H1 (cell line): ENCODE data around the gene VIPR1. TPM values are rescaled to one million over a fixed set of nuclear protein-coding genes. Genes with fewer than 3 reads are reported as not detected.

ENCODE experiments used
- CTCF ChIA-PET: fragments of 300-600 bp; sonication (Branson Sonifier 250); formaldehyde crosslinking; loops from one replicate; lab custom pipeline; 2021; ENCODE audit not compliant: partially characterized antibody; lab: Charles Lee
- POLR2A ChIA-PET: fragments of 300-600 bp; sonication (Branson Sonifier 250); formaldehyde crosslinking; loops from one replicate; lab custom pipeline; 2021; ENCODE audit warnings: inconsistent platforms; ENCODE audit not compliant: partially characterized antibody; lab: Charles Lee
- DNase-seq, 2 experiments: peaks; one replicate each; pipeline versions ENCODE4 v3.0.0 to v3.0.0-alpha.2; 2010 to 2022; ENCODE audit warnings: low spot score in 2 of 2, low read depth in 1 of 2, mixed read lengths in 1 of 2
- FAIRE-seq: peaks from 2 replicates; lab custom pipeline; 2011; peaks lifted over from hg19 to GRCh38; lab: Jason Lieb, UNC
- H2AFZ ChIP-seq: 2 replicates; pipeline ENCODE4 v1.8.1; 2012; ENCODE audit warnings: low read length, inconsistent platforms
- H2AK5ac ChIP-seq: 2 replicates; pipeline ENCODE4 v1.6.1; 2013; ENCODE audit warnings: low read depth, low read length
- H2BK120ac ChIP-seq: replicated peaks from 2 replicates; pipeline ENCODE3; 2013; ENCODE audit warnings: low read depth, low read length, inconsistent platforms
- H2BK12ac ChIP-seq: 2 replicates; pipeline ENCODE4 v1.6.1; 2013; ENCODE audit warnings: low read depth, low read length
- H2BK15ac ChIP-seq: 2 replicates; pipeline ENCODE4 v1.6.1; 2013; ENCODE audit warnings: low read length
- H2BK20ac ChIP-seq: 2 replicates; pipeline ENCODE4 v1.6.1; 2013; ENCODE audit warnings: low read length
- H2BK5ac ChIP-seq: 2 replicates; pipeline ENCODE4 v1.6.1; 2013; ENCODE audit warnings: low read depth, low read length
- H3K14ac ChIP-seq: 2 replicates; pipeline ENCODE4 v1.6.1; 2013; ENCODE audit warnings: inconsistent platforms; ENCODE audit not compliant: insufficient read length
- H3K18ac ChIP-seq: 2 replicates; pipeline ENCODE4 v1.6.1; 2013; ENCODE audit warnings: low read length; ENCODE audit errors: extremely low read depth
- H3K23ac ChIP-seq: 2 replicates; pipeline ENCODE4 v1.6.1; 2013; ENCODE audit warnings: inconsistent platforms; ENCODE audit not compliant: insufficient read length
- H3K23me2 ChIP-seq: 2 replicates; pipeline ENCODE4 v1.6.1; 2013; ENCODE audit warnings: low read depth, low read length
- H3K27ac ChIP-seq: 2 replicates; pipeline ENCODE4 v1.6.1; 2011; ENCODE audit warnings: low read depth, low read length, inconsistent platforms
- H3K27me3 ChIP-seq, 4 experiments: replicated peaks in 1 of 4; 1 replicate in 1 of 4; 2 replicates in 3 of 4; pipeline versions ENCODE4 v1.6.1 to v1.8.1; 2011 to 2013; ENCODE audit warnings: low read length in 3 of 4, mild to moderate bottlenecking in 3 of 4, inconsistent platforms in 2 of 4, mixed read lengths in 2 of 4, moderate library complexity in 1 of 4; ENCODE audit not compliant: control insufficient read depth in 3 of 4, insufficient read depth in 3 of 4; ENCODE audit errors: extremely low read depth in 1 of 4
- H3K36me3 ChIP-seq, 4 experiments: 2 replicates each; pipeline versions ENCODE4 v1.6.1 to v1.8.1; 2011 to 2013; ENCODE audit warnings: mild to moderate bottlenecking in 4 of 4, low read length in 3 of 4, moderate library complexity in 2 of 4, control low read depth in 1 of 4, inconsistent platforms in 1 of 4; ENCODE audit not compliant: insufficient read depth in 4 of 4, control insufficient read depth in 2 of 4
- H3K4ac ChIP-seq: replicated peaks from 2 replicates; pipeline ENCODE3; 2013; ENCODE audit warnings: low read length, low read depth, mixed read lengths, inconsistent platforms; ENCODE audit not compliant: insufficient read length
- H3K4me1 ChIP-seq, 4 experiments: replicated peaks in 1 of 4; 1 replicate in 1 of 4; 2 replicates in 3 of 4; pipeline versions ENCODE4 v1.6.1 to v1.8.1; 2011 to 2013; ENCODE audit warnings: low read length in 3 of 4, inconsistent platforms in 2 of 4, mixed read lengths in 1 of 4; ENCODE audit not compliant: insufficient read depth in 4 of 4, control insufficient read depth in 3 of 4
- H3K4me2 ChIP-seq, 2 experiments: 2 replicates each; pipeline versions ENCODE4 v1.6.1 to v1.8.1; 2011 to 2013; ENCODE audit warnings: low read depth in 2 of 2, low read length in 2 of 2, control low read depth in 1 of 2, inconsistent platforms in 1 of 2, mild to moderate bottlenecking in 1 of 2; ENCODE audit not compliant: insufficient read depth in 1 of 2
- H3K4me3 ChIP-seq, 4 experiments: fragments of 200-600, 300-600 bp in 1 of 4; sonication (generic), shearing (Covaris generic), sonication (Bioruptor Twin) in 1 of 4; 2 replicates each; pipeline versions ENCODE4 v1.5.1 to v1.8.1; 2011 to 2016; ENCODE audit warnings: low read length in 4 of 4, low read depth in 3 of 4, control low read depth in 2 of 4, inconsistent platforms in 2 of 4, mild to moderate bottlenecking in 2 of 4, mixed read lengths in 1 of 4, moderate library complexity in 1 of 4; ENCODE audit not compliant: insufficient read depth in 2 of 4; ENCODE audit errors: extremely low read depth in 1 of 4
- H3K56ac ChIP-seq: replicated peaks from 2 replicates; pipeline ENCODE3; 2013; ENCODE audit warnings: low read depth, mild to moderate bottlenecking, mixed read lengths, low read length, inconsistent platforms; ENCODE audit not compliant: insufficient read length
- H3K79me1 ChIP-seq: 2 replicates; pipeline ENCODE4 v1.6.1; 2013; ENCODE audit warnings: low read depth, low read length, control low read depth
- H3K79me2 ChIP-seq, 2 experiments: 2 replicates each; pipeline versions ENCODE4 v1.6.1 to v1.8.1; 2012 to 2013; ENCODE audit warnings: low read length in 2 of 2, mild to moderate bottlenecking in 2 of 2, inconsistent platforms in 1 of 2; ENCODE audit not compliant: insufficient read depth in 2 of 2, control insufficient read depth in 1 of 2
- H3K9ac ChIP-seq, 4 experiments: replicated peaks in 1 of 4; 1 replicate in 1 of 4; 2 replicates in 3 of 4; pipeline versions ENCODE4 v1.6.1 to v1.8.1; 2011 to 2013; ENCODE audit warnings: low read depth in 3 of 4, low read length in 3 of 4, control low read depth in 2 of 4, mild to moderate bottlenecking in 2 of 4, moderate library complexity in 2 of 4, inconsistent platforms in 1 of 4; ENCODE audit errors: extremely low read depth in 1 of 4
- H3K9me3 ChIP-seq, 2 experiments: 2 replicates each; pipeline versions ENCODE4 v1.6.1 to v1.8.1; 2012 to 2013; ENCODE audit warnings: mild to moderate bottlenecking in 2 of 2, moderate library complexity in 2 of 2, control low read depth in 1 of 2, inconsistent platforms in 1 of 2, low read depth in 1 of 2, low read length in 1 of 2, mixed read lengths in 1 of 2; ENCODE audit not compliant: insufficient read depth in 2 of 2
- H4K20me1 ChIP-seq, 2 experiments: replicated peaks in 1 of 2; 2 replicates each; pipeline versions ENCODE3 to v1.8.1; 2011 to 2013; ENCODE audit warnings: inconsistent platforms in 2 of 2, low read length in 2 of 2, mild to moderate bottlenecking in 1 of 2; ENCODE audit not compliant: insufficient read depth in 2 of 2, control insufficient read depth in 1 of 2
- H4K5ac ChIP-seq: 2 replicates; pipeline ENCODE4 v1.6.1; 2013; ENCODE audit warnings: low read length, low read depth, mixed read lengths, inconsistent platforms; ENCODE audit not compliant: insufficient read length
- H4K8ac ChIP-seq: 2 replicates; pipeline ENCODE4 v1.8.0; 2013; ENCODE audit warnings: mild to moderate bottlenecking, moderate library complexity, low read length, inconsistent platforms; ENCODE audit not compliant: insufficient read depth; ENCODE audit errors: extremely low read depth
- H4K91ac ChIP-seq: replicated peaks from 2 replicates; pipeline ENCODE3; 2013; ENCODE audit warnings: low read length, mixed read lengths, inconsistent platforms; ENCODE audit not compliant: insufficient read length
- CREB1 ChIP-seq: IDR thresholded peaks from 2 replicates; pipeline ENCODE4 v1.6.1; 2012; ENCODE audit warnings: inconsistent platforms
- EZH2 ChIP-seq: fragments of 200-600 bp; sonication (generic); IDR thresholded peaks from 2 replicates; pipeline ENCODE4 v1.7.1; 2012; ENCODE audit warnings: low read depth, mild to moderate bottlenecking, moderate library complexity, low read length, inconsistent platforms; ENCODE audit not compliant: severe bottlenecking
- GABPA ChIP-seq: IDR thresholded peaks from 2 replicates; pipeline ENCODE4 v1.6.1; 2011; ENCODE audit warnings: mild to moderate bottlenecking, low read length, moderate library complexity, borderline replicate concordance; ENCODE audit not compliant: insufficient read depth
- PHF8 ChIP-seq: fragments of 200-600 bp; sonication (generic); conservative IDR thresholded peaks from 2 replicates; pipeline ENCODE4 v1.7.1; 2012; ENCODE audit warnings: low read depth, mild to moderate bottlenecking, inconsistent platforms, low read length, moderate library complexity
- RFX5 ChIP-seq: IDR thresholded peaks from 2 replicates; pipeline ENCODE4 v1.6.1; 2011; ENCODE audit warnings: low read depth, low read length, improper control_type of control experiment, borderline replicate concordance
- SAP30 ChIP-seq: fragments of 300-600 bp; sonication (generic); IDR thresholded peaks from 2 replicates; pipeline ENCODE4 v1.7.1; 2012; ENCODE audit warnings: low read length, moderate library complexity, mild to moderate bottlenecking, inconsistent platforms; ENCODE audit not compliant: insufficient read depth, insufficient replicate concordance
- SIX5 ChIP-seq: IDR thresholded peaks from 2 replicates; pipeline ENCODE4 v1.6.1; 2011; ENCODE audit warnings: mild to moderate bottlenecking, low read depth, low read length
- TAF1 ChIP-seq: IDR thresholded peaks from 2 replicates; pipeline ENCODE4 v1.6.1; 2011; ENCODE audit warnings: mild to moderate bottlenecking, low read depth, low read length
- TAF7 ChIP-seq: optimal IDR thresholded peaks from 2 replicates; pipeline ENCODE3; 2011; ENCODE audit warnings: low read depth, mild to moderate bottlenecking, inconsistent platforms, low read length, moderate library complexity, borderline replicate concordance
- TEAD4 ChIP-seq: IDR thresholded peaks from 2 replicates; pipeline ENCODE4 v1.6.1; 2012; ENCODE audit warnings: low read depth, low read length, inconsistent platforms, mixed read lengths
- WGBS, 2 experiments: shearing (Covaris generic) in 1 of 2; methylation state at CpG; one replicate each; pipeline versions ENCODE4 v1.1.6 to v1.1.7; 2013 to 2015; ENCODE audit warnings: low lambda C conversion rate in 2 of 2, mixed read lengths in 2 of 2, inconsistent platforms in 1 of 2, low coverage in 1 of 2, missing lambda C conversion rate in 1 of 2; ENCODE audit not compliant: insufficient replicate concordance in 2 of 2, insufficient coverage in 1 of 2, insufficient read length in 1 of 2; ENCODE audit errors: extremely low coverage in 1 of 2, missing lambda C conversion rate in 1 of 2; 5-methylcytosine and 5-hydroxymethylcytosine counted together
- polyA plus RNA-seq, 7 experiments: library from polyadenylated mRNA; depleted of rRNA in 3 of 7; stranded (reverse) in 5 of 7; unstranded in 2 of 7; fragments of >200 nt in 5 of 7; fragments of 200-250 nt in 2 of 7; gene quantifications; 1 replicate in 5 of 7; 2 replicates in 1 of 7; 4 replicates in 1 of 7; pipeline versions ENCODE4 v1.2.1 to v1.2.3, GENCODE V29; 2011 to 2013; ENCODE audit warnings: missing spikeins in 2 of 7, mixed read lengths in 2 of 7
- total RNA-seq: library from RNA; stranded (reverse); fragmentation: NEBNext Ultra II Directional; extraction: Animal tissue kit (Norgen Biotek cat#: 25700); gene quantifications from 2 replicates; pipeline ENCODE4 v1.2.1, GENCODE V29; 2021

VIPR1 gene
- total and polyA plus RNA-seq, 2 of the 8 experiments (the other 6 are each of a cell fraction or from before 2014, with no cell fraction given), result 7.8 to 10.1 TPM

- FAIRE-seq, result no peak
- H3K9me3 ChIP-seq, result peaks cover 0 to 2% of the 10 kb centered on the region in 2 experiments; a peak in 1 of 4 replicates
- 85% methylated on average over 3 of the region's 3 CpGs; no CpG with 5 or more reads in 1 of the 2 experiments for WGBS, 2 experiments
Observed at GRCh38 chr3:42468111-42468510, 34.3 kb upstream of the VIPR1 start.

More at GRCh38 chr3:42468111-42468510, 34.3 kb upstream of the VIPR1 start:
- Histone ChIP-seq H3K4me3 (no peak overlapping the region), H4K8ac (no peak overlapping the region), H3K27ac (no peak overlapping the region), H3K4ac (no peak overlapping the region), H3K23me2 (no peaks in the 10 kb centered on the region; the same call in 1 of the 2 replicates), H3K9ac (no peak overlapping the region), H2BK120ac (no peak overlapping the region), H2AK5ac (no peak overlapping the region), H3K14ac (no peak overlapping the region), H2AFZ (no peak overlapping the region), H4K20me1 (no peaks in the 10 kb centered on the region), H2BK15ac (no peak overlapping the region), H3K56ac (no peak overlapping the region), H3K27me3 (no peaks in the 10 kb centered on the region), H3K79me1 (no peaks in the 10 kb centered on the region), H3K23ac (no peak overlapping the region), H3K18ac (no peak overlapping the region), H3K4me1 (no peaks in the 10 kb centered on the region), H3K36me3 (no peaks in the 10 kb centered on the region), H2BK20ac (no peak overlapping the region), H2BK5ac (no peak overlapping the region), H4K5ac (no peak overlapping the region), H2BK12ac (no peak overlapping the region), H3K79me2 (no peaks in the 10 kb centered on the region), H3K4me2 (no peak overlapping the region), H4K91ac (no peak overlapping the region)
- no peak for DNase-seq
- ChIA-PET CTCF (no interaction called here), POLR2A (no interaction called here)
- TF ChIP-seq PHF8, result no peak
- no peak for TF ChIP-seq TAF7
- TF ChIP-seq SIX5, result no peak
- TF ChIP-seq EZH2, result no peak
- TF ChIP-seq SAP30, result no peak
- no peak for TF ChIP-seq GABPA
- TF ChIP-seq RFX5, result no peak
- no peak for TF ChIP-seq TAF1
- no peak for TF ChIP-seq CREB1
- no peak for TF ChIP-seq TEAD4
